PC-9 (cell line): ENCODE measurements around the gene HPCAL4. TPM values are rescaled to one million over a fixed set of nuclear protein-coding genes. Genes with fewer than 3 reads are reported as not detected.

Experiments
- BruUV-seq: library from RNA; stranded (reverse); fragments of 400-500 nt; replicated peaks from 2 replicates; lab custom pipeline; 2021; lab: Mats Ljungman, UMichigan
- CTCF ChIA-PET: fragments of 300-600 bp; sonication (Branson Sonifier 250); formaldehyde crosslinking; loops from one replicate; lab custom pipeline; 2022; ENCODE audit warnings: antibody characterized with exemption; lab: Charles Lee
- POLR2A ChIA-PET: fragments of 300-600 bp; sonication (Branson Sonifier 250); formaldehyde crosslinking; loops from one replicate; lab custom pipeline; 2022; ENCODE audit warnings: antibody characterized with exemption; ENCODE audit not compliant: unreplicated experiment; lab: Charles Lee
- DNase-seq, 2 experiments: peaks; one replicate each; pipeline versions ENCODE4 v3.0.0 to v3.0.0-alpha.2; 2015 to 2022; ENCODE audit warnings: mixed read lengths in 1 of 2
- H2AFZ ChIP-seq: fragments of 200-600 bp; sonication (generic); 2 replicates; pipeline ENCODE4 v1.8.1; 2017; ENCODE audit warnings: antibody characterized with exemption
- H3F3A ChIP-seq: fragments of 200-600 bp; sonication (generic); 2 replicates; pipeline ENCODE4 v1.8.1; 2017; ENCODE audit warnings: antibody characterized with exemption, mild to moderate bottlenecking, low read depth; ENCODE audit not compliant: insufficient read depth
- H3K27ac ChIP-seq: fragments of 200-600 bp; sonication (generic); 2 replicates; pipeline ENCODE4 v1.6.1; 2016; ENCODE audit warnings: mixed run types
- H3K27me3 ChIP-seq: fragments of 200-600 bp; sonication (generic); 2 replicates; pipeline ENCODE4 v1.6.1; 2016; ENCODE audit warnings: low read depth, mixed run types; ENCODE audit not compliant: insufficient read depth
- H3K36me3 ChIP-seq: fragments of 200-600 bp; sonication (generic); 2 replicates; pipeline ENCODE4 v1.6.1; 2016; ENCODE audit warnings: low read depth, mixed run types
- H3K4me1 ChIP-seq: fragments of 200-600 bp; sonication (generic); replicated peaks from 2 replicates; pipeline ENCODE4 v1.6.1; 2016; ENCODE audit warnings: mixed run types; ENCODE audit not compliant: insufficient read depth
- H3K4me2 ChIP-seq: fragments of 200-600 bp; sonication (generic); 2 replicates; pipeline ENCODE4 v1.6.1; 2017; ENCODE audit warnings: mixed run types
- H3K4me3 ChIP-seq: fragments of 200-600 bp; sonication (generic); 2 replicates; pipeline ENCODE4 v1.6.1; 2016; ENCODE audit warnings: mixed run types
- H3K79me2 ChIP-seq: fragments of 200-600 bp; sonication (generic); 2 replicates; pipeline ENCODE4 v1.6.1; 2017; ENCODE audit warnings: low read depth, mixed run types
- H3K9me2 ChIP-seq: fragments of 200-600 bp; sonication (generic); 2 replicates; pipeline ENCODE4 v1.8.1; 2017; ENCODE audit warnings: mild to moderate bottlenecking; ENCODE audit not compliant: insufficient read depth
- H3K9me3 ChIP-seq: fragments of 200-600 bp; sonication (generic); 2 replicates; pipeline ENCODE4 v1.8.1; 2016; ENCODE audit warnings: low read depth; ENCODE audit not compliant: insufficient read depth
- H4K20me1 ChIP-seq: fragments of 200-600 bp; sonication (generic); 2 replicates; pipeline ENCODE4 v1.8.1; 2017; ENCODE audit not compliant: insufficient read depth
- EZH2 ChIP-seq: fragments of 200-600 bp; sonication (generic); IDR thresholded peaks from 2 replicates; pipeline ENCODE4 v1.8.0; 2017; ENCODE audit warnings: antibody characterized with exemption, low read depth
- intact Hi-C: fragments of 100-400 bp; cut with micrococcal nuclease; formaldehyde crosslinking; loops from one replicate; pipeline ENCODE4 v1.10.0; 2022; ENCODE audit not compliant: unreplicated experiment
- total RNA-seq: library from RNA; stranded (reverse); gene quantifications from 2 replicates; pipeline ENCODE4 v1.2.3, GENCODE V29; 2021
- TF ChIP-seq, protein P1 (sequence below): fragments of 200-600 bp; sonication (generic); conservative IDR thresholded peaks from 2 replicates; pipeline ENCODE4 v1.6.1; 2017; ENCODE audit warnings: mixed run types, antibody characterized with exemption, mild to moderate bottlenecking, moderate library complexity

HPCAL4 gene
- total RNA-seq, 1 experiment from 2014 or later, result 0.07 TPM

GRCh38 chr1:39652105-39652504 lies 39.1 kb downstream of the HPCAL4 start:
- BruUV-seq, result no TSS peak
- no peak overlapping the region for H2AFZ ChIP-seq
- no peaks in the 10 kb centered on the region for H4K20me1 ChIP-seq
- H3K9me3 ChIP-seq, result no peaks in the 10 kb centered on the region
- no peaks in the 10 kb centered on the region for H3K36me3 ChIP-seq
- no peaks in the 10 kb centered on the region for H3F3A ChIP-seq
- no peak overlapping the region for H3K4me2 ChIP-seq
- CTCF ChIA-PET, result interaction anchor here (0.7 to 1.0 kb wide), 2 partner anchors 46 to 65 kb away, joined by 10 to 20 read pairs; no protein-coding TSS in a partner anchor
- peaks cover 7% of the 10 kb centered on the region; the same call in 1 of the 2 replicates for H3K27me3 ChIP-seq
- no peaks in the 10 kb centered on the region for H3K79me2 ChIP-seq
- POLR2A ChIA-PET, result no interaction called here
- no peak for DNase-seq
- no peaks in the 10 kb centered on the region for H3K4me1 ChIP-seq
- TF ChIP-seq EZH2, result no peak
- TF ChIP-seq, protein P1, sequence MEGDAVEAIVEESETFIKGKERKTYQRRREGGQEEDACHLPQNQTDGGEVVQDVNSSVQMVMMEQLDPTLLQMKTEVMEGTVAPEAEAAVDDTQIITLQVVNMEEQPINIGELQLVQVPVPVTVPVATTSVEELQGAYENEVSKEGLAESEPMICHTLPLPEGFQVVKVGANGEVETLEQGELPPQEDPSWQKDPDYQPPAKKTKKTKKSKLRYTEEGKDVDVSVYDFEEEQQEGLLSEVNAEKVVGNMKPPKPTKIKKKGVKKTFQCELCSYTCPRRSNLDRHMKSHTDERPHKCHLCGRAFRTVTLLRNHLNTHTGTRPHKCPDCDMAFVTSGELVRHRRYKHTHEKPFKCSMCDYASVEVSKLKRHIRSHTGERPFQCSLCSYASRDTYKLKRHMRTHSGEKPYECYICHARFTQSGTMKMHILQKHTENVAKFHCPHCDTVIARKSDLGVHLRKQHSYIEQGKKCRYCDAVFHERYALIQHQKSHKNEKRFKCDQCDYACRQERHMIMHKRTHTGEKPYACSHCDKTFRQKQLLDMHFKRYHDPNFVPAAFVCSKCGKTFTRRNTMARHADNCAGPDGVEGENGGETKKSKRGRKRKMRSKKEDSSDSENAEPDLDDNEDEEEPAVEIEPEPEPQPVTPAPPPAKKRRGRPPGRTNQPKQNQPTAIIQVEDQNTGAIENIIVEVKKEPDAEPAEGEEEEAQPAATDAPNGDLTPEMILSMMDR, result no peak
- H3K9me2 ChIP-seq, result no peaks in the 10 kb centered on the region
- H3K4me3 ChIP-seq, result no peak overlapping the region
- no peak overlapping the region for H3K27ac ChIP-seq
- intact Hi-C loops, result loop anchor here (1.0 to 10.0 kb wide), 5 partner anchors 77 to 554 kb away; no protein-coding TSS in a partner anchor

GRCh38 chr1:39650431-39650830 lies 40.8 kb downstream of the HPCAL4 start:
- no peak for TF ChIP-seq EZH2
- TF ChIP-seq, protein P1, result no peak
- no peaks in the 10 kb centered on the region for H3K36me3 ChIP-seq
- H4K20me1 ChIP-seq, result no peaks in the 10 kb centered on the region
- DNase-seq, result no peak
- BruUV-seq, result no TSS peak
- no peak overlapping the region for H3K27ac ChIP-seq
- H2AFZ ChIP-seq, result no peak overlapping the region
- H3K4me2 ChIP-seq, result no peak overlapping the region
- no peaks in the 10 kb centered on the region for H3F3A ChIP-seq
- H3K9me2 ChIP-seq, result no peaks in the 10 kb centered on the region
- ChIA-PET POLR2A (no interaction called here), CTCF (no interaction called here)
- intact Hi-C loops, result loop anchor here (10.0 kb wide), 3 partner anchors 116 to 386 kb away; no protein-coding TSS in a partner anchor
- H3K79me2 ChIP-seq, result no peaks in the 10 kb centered on the region
- peaks cover 7% of the 10 kb centered on the region; the same call in 1 of the 2 replicates for H3K27me3 ChIP-seq
- no peak overlapping the region for H3K4me3 ChIP-seq
- H3K9me3 ChIP-seq, result no peaks in the 10 kb centered on the region
- no peaks in the 10 kb centered on the region for H3K4me1 ChIP-seq

GRCh38 chr1:39649636-39650185 lies 41.5 kb downstream of the HPCAL4 start:
- Histone ChIP-seq H2AFZ (no peak overlapping the region), H3K79me2 (no peaks in the 10 kb centered on the region), H4K20me1 (no peaks in the 10 kb centered on the region), H3F3A (no peaks in the 10 kb centered on the region), H3K27ac (no peak overlapping the region), H3K9me2 (no peaks in the 10 kb centered on the region), H3K36me3 (no peaks in the 10 kb centered on the region), H3K4me3 (no peak overlapping the region), H3K4me1 (no peaks in the 10 kb centered on the region), H3K27me3 (peaks cover 7% of the 10 kb centered on the region; the same call in 1 of the 2 replicates), H3K4me2 (no peak overlapping the region), H3K9me3 (no peaks in the 10 kb centered on the region)
- no peak for DNase-seq
- no TSS peak for BruUV-seq
- no peak for TF ChIP-seq EZH2
- TF ChIP-seq, protein P1, result no peak
- intact Hi-C loops, result loop anchor here (10.0 kb wide), 3 partner anchors 115 to 385 kb away; no protein-coding TSS in a partner anchor
- ChIA-PET POLR2A (no interaction called here), CTCF (no interaction called here)
